GM21381 (cell line): ENCODE data around the gene LRIT2.
"Not testable (repeated sequence)": the region's sequence is repeated elsewhere in the genome, so short reads cannot be mapped to it uniquely, and the experiment has no call there.

Source experiments
- ATAC-seq: cut with Tn5 transposase; IDR thresholded peaks from one replicate; pipeline ENCODE4 v1.9.1; 2021; ENCODE audit warnings: mild to moderate bottlenecking, moderate library complexity; ENCODE audit not compliant: unreplicated experiment

Gene LRIT2

DNA sequence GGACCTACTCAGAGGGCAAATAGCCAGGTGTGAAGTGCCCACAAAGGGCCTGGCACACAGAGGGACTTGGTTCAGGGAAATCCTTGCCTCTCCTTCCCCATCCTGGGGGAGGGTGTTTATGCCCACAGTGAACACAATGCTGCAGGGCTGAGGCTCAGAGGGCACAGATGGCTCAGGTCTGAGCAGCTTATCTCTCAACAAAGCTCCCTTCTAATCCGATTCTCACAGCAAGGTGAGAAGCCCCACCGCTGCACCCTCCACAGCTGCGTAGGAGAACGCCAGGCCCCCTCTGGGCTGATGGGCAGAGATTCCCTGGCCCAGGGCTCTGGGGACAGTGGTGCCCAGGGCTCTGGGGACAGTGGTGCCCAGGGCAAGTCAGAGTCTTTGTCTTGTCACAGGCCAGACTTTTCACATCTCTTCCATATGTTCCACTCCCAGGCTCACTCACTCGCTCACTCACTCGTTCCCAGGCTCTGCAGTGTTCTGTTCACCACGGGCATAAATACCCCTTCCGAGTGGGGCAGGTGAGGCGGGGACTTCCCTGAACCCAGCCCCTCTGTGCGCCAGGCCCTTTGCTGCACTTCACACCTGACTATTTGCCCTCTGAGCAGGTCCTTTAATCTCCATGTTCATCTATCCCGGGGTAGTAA, 39.7 kb downstream of the LRIT2 start:
- no peak for ATAC-seq

DNA sequence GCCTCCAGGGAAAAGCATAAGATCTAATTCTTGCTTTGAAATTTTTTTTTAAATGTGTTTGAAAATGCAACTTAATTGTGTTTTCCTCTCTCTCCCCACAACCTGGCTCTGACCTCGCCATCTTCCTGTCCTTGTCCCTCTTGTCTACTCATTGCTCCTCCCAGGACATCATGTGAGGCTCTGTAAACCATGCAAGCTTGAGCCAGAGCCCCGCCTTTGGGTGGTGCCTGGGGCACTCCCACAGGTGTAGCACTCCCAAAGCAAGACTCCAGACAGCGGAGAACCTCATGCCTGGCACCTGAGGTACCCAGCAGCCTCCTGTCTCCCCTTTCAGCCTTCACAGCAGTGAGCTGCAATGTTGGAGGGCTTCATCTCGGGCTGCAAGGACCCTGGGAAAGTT, 40.8 kb downstream of the LRIT2 start:
- no peak for ATAC-seq

DNA sequence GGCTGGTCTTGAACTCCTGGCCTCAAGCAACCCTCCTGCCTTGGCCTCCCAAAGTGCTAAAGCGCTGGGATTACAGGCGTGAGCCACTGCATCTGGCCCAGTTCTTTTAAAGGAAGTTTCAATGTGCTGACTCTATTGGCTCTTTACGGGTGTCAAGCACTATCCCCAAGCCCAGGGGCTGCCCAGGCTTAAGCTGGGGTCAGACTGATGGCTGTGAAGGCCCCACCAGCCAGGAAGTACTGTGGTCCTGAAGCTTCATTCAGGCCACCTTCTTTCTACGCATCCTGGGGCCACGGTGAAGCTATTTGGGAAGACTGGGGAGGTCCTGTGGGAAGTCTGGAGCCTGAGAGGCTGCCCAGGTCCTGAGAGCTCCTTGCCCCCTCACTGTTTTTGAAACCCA, 43.7 kb downstream of the LRIT2 start:
- ATAC-seq = no peak

DNA sequence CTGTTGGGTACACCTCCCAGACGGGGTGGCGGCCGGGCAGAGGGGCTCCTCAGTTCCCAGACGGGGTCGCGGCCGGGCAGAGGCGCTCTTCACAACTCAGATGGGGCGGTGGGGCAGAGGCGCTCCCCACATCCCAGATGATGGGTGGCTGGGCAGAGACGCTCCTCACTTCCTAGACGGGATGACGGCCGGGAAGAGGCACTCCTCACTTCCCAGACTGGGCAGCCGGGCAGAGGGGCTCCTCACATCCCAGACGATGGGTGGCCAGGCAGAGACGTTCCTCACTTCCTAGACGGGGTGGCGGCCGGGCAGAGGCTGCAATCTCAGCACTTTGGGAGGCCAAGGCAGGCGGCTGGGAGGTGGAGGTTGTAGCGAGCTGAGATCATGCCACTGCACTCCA, 45.0 kb downstream of the LRIT2 start:
- ATAC-seq = not testable (repeated sequence)

DNA sequence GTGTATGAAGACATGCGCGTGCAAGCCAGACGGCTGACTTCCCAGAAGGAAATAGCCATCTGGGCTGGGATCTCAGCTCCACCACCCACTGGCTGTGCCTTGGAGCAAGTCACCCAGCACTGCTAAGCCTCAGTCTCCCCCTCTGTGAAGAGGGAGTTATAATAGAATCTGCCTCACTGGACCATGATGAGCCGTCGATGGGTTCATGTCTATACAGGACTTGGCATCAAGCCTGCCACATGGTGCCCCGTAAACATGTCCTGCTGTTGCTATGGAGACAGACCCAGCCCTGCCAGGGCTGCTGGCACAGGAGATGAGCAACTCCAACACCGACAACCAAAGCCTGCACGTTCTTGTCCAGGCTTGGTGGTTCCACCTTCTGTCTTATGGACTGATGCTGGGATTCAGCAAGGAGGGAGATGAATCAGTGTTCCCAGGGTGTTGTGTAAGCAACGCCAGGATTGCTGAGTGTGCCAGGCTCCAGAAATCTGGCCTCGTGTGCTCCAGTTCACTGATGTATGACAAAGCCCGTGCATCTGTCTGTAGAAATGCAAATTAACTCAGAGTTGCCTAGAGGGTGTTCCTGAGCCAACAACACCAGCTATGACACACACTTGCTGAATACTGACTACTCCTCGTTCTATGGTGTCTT, 46.2 kb downstream of the LRIT2 start:
- ATAC-seq = peak; percentile 80

DNA sequence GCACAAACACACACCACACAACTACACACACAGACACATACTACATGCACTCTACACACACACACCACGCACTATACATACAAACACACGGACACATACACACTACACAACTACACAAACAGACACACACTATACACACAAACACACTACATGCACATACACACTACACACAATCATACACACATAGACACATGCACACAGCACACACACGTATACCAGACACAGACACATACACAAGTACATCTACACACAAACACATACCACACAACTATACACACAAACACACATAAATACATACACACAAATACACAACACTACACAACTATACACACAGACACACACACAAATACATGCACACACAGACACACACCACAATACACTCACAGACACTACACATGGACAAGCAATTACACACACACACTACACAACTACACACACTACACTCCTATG, 47.2 kb downstream of the LRIT2 start:
- ATAC-seq = no peak

DNA sequence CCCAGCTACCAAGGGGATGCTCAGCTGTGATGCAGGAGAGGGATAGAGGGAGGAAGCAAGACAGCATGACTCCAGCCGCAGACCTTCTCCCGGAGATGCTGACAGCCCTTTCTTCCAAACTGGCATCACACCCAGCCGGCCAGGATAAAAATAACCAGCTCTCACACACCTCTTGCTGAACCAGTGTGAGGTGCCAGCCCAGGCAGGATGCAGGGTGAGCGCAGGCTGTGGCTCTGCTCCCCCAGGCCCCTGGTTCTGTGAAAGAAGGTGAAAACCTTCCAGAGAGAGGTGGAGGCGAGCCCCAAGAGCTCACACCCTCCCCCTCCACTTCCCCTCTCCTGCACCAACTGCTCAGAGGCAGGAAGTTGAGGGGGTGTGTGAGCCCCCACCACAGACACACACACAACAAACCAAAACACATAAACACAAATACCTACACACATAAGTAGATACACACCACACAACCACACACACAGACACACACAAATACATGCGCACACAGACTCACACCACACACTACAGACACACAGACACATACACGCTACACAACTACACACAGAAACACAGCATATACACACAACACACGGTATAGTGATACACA, 47.7 kb downstream of the LRIT2 start:
- ATAC-seq = peak; percentile 50

DNA sequence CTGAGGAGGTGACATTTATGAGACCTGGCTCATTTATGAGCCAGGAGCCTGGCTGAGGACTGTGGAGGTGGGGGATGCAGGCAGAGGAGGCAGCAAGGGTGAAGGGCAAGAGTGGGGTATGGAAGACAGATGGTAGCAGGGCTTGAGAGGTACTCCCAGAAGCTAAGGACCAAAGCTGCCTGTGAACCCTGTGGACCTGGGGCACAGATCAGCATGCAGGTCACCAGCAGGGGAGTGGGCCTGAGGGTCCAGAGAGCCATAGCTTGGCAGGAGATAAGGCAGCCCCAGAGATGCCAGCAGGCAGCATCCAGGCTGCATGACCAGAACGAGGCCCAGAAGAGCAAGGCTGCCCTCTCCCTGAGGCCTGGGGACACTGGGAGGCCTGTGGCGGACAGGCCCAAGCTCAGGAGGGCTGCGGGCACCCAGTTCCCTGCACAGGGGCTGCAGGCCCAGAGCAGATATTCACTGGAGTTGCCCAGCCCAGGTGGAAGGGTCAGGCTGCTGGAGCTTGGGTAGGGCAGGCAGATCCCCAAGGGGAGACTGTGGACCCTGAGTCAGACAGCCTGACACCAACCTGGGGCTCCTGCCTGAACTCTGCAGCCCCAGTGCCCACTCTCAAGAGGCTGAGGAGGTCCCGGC, 48.4 kb downstream of the LRIT2 start:
- ATAC-seq = no peak

DNA sequence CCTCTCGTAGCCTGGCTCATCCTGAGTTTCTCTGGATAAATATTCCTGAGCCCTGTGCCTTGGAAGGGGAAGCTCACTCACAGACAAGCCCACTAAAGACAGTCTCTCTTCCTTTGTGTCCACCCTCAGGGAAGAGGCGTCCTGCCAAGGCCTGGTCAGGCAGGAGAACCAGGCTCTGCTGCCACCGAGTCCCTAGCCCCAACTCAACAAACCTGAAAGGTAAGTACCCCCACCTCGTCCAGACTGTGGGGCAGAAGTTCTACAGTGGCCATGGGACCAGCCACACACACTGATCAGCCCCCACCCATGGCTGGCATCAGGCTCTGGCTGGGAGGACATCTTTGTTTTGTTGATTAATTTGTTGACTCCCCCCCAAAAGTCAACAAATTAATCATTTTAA, 49.0 kb downstream of the LRIT2 start:
- no peak for ATAC-seq

DNA sequence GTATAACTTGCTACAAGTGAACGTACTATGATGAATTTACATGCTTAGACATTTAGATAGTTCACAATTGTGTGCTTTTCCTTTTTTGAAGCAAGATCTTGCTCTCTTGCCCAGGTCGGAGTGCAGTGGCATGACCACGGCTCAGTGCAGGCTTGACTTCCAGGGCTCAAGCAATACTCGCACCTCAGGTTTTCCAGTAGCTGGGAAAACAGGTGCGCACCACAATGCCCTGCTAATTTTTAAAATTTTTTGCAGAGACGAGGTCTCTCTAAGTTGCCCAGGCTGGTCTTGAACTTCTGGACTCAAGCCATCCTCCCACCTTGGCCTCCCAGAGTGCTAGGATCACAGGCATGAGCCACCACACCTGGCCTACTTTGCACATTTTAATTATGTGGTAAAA, 49.9 kb downstream of the LRIT2 start:
- no peak for ATAC-seq

DNA sequence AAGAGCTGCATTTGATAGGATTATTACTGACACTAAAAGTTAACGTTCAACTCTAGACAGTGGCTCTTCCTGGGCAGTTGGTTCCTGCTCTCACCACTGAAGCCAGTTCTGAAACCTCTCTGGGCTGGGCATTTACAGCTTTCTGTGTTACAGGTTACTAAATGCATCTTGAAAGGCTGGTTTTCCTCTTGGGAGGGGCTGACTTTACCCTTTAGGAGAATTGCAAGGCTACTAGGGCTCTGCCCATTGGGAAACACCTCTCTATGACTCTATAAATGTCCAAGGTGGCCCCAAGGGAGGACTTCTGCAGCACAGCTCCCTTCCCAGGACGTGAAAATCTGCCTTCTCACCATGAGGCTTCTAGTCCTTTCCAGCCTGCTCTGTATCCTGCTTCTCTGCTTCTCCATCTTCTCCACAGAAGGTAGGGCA, 51.8 kb downstream of the LRIT2 start, which contains the start of gene GPR15LG:
TSS of gene GPR15LG (plus strand) at position 301 of the 429 bp plus-strand sequence. CDS start at position 352, 51 bp downstream.
- ATAC-seq = peak; percentile 38

DNA sequence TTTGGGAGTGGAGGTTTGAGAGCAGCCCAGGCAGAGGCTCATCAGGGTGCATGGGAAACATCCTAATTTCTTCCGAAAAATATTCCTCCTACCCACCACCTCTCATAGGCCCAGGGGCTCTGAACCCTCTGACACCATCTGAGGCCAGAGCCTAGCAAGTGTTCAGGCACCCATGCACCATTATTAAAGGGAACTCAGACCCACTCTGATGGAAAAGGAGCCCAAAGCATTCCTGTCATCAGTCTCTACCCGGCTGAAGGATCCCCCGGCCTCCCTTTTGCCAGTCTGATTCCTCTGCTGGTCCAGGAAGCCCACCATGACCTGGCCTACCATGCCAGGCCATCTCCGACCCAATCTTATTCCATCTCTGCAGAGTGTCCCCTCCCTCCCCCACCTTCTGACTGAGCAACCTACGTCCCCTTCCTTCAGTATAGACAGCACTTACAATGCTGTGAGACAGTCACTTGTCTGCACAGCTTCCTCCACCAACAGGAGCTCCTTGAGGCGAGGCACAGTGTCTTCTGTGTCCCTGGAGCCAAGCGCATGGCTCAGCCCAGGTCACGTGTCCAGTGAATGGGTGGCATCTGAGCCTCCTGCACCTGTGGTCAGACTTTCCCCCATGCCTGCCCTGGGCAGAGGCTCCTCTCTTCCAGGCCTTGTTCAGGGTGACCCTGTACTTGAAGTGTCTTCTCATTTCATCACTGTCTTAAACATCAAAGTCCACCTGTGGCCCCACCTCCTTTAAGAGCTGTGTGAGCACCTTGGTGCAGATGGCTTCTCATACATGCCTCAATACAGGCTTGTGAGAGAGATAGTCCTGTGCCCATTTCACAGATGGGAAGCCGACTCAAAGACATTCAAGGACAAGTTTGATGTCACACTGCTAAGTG, 52.6 kb downstream of the LRIT2 start:
- peak; percentile 50 for ATAC-seq

DNA sequence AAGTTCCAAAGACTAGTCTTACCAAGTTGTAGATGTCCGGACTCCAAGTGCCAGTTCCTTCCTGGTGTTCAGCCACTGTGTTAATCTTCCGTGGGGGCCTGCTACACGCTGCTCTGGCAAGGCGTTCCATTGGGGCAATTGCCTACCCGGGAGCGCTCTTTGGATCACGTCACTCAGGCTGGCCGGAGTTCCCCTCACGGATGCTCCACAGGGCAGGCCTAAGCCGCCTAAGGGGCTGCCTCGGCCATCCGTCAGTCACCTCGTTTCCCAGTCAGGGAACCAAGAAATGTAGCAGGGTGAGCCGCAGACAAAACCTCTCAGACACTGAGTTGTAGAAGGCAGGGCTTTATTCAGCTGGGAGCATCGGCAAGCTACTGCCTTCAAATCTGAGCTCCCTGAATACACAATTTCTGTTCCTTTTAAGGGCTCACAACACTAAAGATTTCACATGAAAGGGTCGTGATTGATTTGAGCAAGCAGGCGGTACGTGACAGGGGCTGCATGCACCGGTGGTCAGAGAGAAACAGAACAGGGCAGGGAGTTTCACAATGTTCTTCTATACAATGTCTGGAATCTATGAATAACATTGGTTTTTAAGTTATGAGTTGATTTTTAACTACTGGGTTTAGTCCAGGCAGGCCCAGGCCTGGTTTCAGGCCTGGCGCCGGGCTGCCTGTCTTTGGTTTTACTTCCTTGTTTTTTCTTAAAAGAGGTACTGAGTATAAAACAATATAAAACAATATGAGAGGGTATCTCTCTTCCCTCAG, 53.5 kb downstream of the LRIT2 start:
- peak; percentile 30 for ATAC-seq

DNA sequence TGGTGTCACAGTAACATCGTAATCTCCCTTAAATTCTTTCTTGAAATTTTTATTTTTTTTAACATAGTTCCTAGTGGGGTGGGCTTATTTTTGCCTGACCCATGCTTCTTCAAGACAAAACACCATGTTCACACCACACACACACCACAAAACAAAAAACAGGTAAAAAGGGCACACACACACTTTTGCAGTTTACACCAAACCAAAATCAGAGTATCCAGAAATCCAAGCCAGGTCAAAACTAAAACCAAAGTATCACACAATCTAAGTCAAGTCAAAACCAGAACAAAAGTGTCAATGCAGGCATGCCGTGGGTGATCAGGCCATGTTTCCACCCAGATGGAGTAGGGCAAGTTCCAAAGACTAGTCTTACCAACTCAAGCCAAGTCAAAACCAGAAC, 54.1 kb downstream of the LRIT2 start:
- not testable (repeated sequence) for ATAC-seq
